Endothelial cell (in vitro differentiated cells): ENCODE measurements around the gene ARID3A. TPM values are rescaled to one million over a fixed set of nuclear protein-coding genes. Genes with fewer than 3 reads are reported as not detected.

Experiments
- DNase-seq: peaks from one replicate; pipeline ENCODE4 v3.0.0; 2021; ENCODE audit warnings: low spot score
- H3K27ac Mint-ChIP-seq: one replicate; pipeline ENCODE4 v1.8.0; 2021; ENCODE audit warnings: mixed read lengths, inconsistent platforms; ENCODE audit not compliant: unreplicated experiment
- H3K27me3 Mint-ChIP-seq: one replicate; pipeline ENCODE4 v1.8.0; 2021; ENCODE audit warnings: mild to moderate bottlenecking, moderate library complexity, mixed read lengths, inconsistent platforms; ENCODE audit not compliant: unreplicated experiment
- H3K36me3 Mint-ChIP-seq: one replicate; pipeline ENCODE4 v1.8.0; 2021; ENCODE audit warnings: mild to moderate bottlenecking, low read depth, mixed read lengths, inconsistent platforms; ENCODE audit not compliant: unreplicated experiment
- H3K4me1 Mint-ChIP-seq: one replicate; pipeline ENCODE4 v1.8.0; 2021; ENCODE audit warnings: mild to moderate bottlenecking, mixed read lengths, inconsistent platforms; ENCODE audit not compliant: unreplicated experiment
- H3K4me3 Mint-ChIP-seq: one replicate; pipeline ENCODE4 v1.8.0; 2021; ENCODE audit warnings: mild to moderate bottlenecking, mixed read lengths, inconsistent platforms; ENCODE audit not compliant: unreplicated experiment
- H3K9me3 Mint-ChIP-seq: one replicate; pipeline ENCODE4 v1.8.0; 2021; ENCODE audit warnings: mixed read lengths, inconsistent platforms; ENCODE audit not compliant: unreplicated experiment
- total RNA-seq: library from RNA; stranded (reverse); fragmentation: NEBNext Ultra II Directional; extraction: Animal tissue kit (Norgen Biotek cat#: 25700); gene quantifications from one replicate; pipeline ENCODE4 v1.2.1, GENCODE V29; 2021; ENCODE audit not compliant: unreplicated experiment
- TF ChIP-seq, protein P1 (sequence below): fragments of 200-600 bp; sonication (generic); IDR thresholded peaks from one replicate; pipeline ENCODE4 v1.5.0; 2021; ENCODE audit warnings: antibody characterized with exemption; ENCODE audit not compliant: unreplicated experiment

Gene ARID3A
- total RNA-seq, 1 donor from 2014 or later, result 108 TPM

DNA sequence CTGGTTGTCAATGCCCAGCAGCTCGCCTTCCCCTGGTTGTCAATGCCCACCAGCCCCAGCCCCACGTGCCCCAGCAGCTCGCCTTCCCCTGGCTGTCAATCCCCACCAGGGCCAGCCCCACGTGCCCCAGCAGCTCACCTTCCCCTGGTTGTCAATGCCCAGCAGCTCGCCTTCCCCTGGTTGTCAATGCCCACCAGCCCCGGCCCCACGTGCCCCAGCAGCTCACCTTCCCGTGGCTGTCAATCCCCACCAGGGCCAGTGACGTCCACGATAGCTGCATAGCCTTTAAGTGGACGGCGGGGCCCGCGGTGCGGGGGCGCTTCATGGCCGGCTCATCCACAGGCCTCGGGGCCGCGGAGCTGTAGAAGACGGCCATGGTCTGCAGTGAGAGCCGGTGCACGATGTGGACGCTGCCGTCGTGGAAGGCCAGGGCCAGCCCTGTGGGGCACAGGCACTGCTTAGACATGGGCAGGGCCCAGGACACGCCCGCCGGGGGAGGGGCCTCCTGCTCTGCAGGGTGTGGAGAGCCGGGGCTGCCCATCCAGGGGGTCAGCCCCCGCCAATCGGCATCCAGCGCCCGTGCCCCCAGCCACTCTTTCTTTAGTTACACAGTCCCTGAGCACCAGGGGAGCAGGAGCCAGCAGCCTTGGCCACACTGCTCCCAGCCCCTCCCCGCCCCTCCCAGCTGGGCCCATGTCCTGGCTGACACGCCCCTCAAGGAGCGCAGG, 46.0 kb upstream of the ARID3A start:
- no peak for DNase-seq
- peaks cover 14% of the 10 kb centered on the region for H3K27me3 Mint-ChIP-seq
- peak overlapping the region; percentile 79 for H3K4me3 Mint-ChIP-seq
- no peak overlapping the region for H3K27ac Mint-ChIP-seq
- H3K36me3 Mint-ChIP-seq, result peaks cover 24% of the 10 kb centered on the region
- H3K9me3 Mint-ChIP-seq, result no peaks in the 10 kb centered on the region
- H3K4me1 Mint-ChIP-seq, result no peaks in the 10 kb centered on the region
- TF ChIP-seq, protein P1, sequence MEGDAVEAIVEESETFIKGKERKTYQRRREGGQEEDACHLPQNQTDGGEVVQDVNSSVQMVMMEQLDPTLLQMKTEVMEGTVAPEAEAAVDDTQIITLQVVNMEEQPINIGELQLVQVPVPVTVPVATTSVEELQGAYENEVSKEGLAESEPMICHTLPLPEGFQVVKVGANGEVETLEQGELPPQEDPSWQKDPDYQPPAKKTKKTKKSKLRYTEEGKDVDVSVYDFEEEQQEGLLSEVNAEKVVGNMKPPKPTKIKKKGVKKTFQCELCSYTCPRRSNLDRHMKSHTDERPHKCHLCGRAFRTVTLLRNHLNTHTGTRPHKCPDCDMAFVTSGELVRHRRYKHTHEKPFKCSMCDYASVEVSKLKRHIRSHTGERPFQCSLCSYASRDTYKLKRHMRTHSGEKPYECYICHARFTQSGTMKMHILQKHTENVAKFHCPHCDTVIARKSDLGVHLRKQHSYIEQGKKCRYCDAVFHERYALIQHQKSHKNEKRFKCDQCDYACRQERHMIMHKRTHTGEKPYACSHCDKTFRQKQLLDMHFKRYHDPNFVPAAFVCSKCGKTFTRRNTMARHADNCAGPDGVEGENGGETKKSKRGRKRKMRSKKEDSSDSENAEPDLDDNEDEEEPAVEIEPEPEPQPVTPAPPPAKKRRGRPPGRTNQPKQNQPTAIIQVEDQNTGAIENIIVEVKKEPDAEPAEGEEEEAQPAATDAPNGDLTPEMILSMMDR, result no peak

DNA sequence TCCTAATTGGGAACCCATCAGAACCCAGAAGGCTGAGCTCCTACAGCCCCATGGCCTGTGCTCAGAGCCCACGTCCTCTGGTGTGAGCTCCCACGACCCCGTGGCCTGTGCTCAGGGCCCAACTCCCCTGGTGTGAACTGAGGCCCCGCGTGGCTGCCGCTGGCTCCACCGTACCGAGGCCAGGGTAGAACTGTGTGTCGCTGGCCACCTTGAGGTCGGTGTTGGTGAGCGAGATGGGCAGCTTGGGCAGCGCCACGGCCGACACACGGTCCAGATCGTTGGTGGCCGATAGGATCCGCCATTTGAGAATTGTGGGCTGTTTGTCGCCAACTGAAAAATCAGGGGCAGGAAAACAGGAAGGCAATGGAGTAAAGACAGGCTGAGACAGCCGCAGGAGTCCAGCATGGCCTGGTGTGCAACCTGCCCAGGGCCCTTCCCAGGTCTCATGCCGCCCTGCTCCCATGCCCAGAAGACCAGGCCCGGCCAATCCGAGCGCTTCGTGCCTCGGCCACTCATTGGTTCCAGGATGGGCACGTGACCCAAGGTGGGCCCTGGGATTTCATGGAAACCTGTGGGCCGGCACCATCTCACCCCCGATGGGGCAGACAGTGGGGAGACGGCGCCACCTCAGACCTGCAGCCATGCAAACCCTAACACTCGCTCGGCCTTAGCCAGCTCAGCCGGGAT, 44.3 kb upstream of the ARID3A start:
- Mint-ChIP-seq H3K27ac (no peak overlapping the region), H3K27me3 (peaks cover 14% of the 10 kb centered on the region)
- DNase-seq, result no peak

DNA sequence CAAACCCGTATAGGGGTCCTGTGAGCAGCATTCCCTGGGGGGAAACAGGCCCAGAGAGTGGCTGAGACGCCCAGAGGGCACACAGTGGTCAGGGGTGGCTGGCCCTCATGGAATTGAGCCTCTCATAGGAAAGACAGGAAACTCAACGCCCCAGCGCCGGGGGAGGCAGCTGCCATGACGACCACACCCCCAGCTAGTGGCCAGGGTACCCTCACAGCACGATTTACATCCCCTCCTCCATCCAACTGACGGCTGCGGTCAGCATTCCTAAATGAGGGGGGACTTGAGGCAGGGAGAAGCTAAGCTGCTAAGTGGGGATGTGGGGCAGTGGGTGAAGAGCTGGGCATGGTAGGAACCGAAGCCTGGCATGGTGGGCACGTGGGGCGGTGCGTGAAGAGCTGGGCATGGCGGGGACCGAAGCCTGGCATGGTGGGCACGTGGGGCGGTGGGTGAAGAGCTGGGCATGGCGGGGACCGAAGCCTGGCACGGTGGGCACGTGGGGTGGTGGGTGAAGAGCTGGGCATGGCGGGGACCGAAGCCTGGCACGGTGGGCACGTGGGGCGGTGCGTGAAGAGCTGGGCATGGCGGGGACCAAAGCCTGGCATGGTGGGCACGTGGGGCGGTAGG, 42.9 kb upstream of the ARID3A start:
- no peak overlapping the region for H3K4me3 Mint-ChIP-seq
- H3K9me3 Mint-ChIP-seq, result no peaks in the 10 kb centered on the region
- H3K27ac Mint-ChIP-seq, result no peak overlapping the region
- DNase-seq, result no peak
- no peaks in the 10 kb centered on the region for H3K4me1 Mint-ChIP-seq
- H3K36me3 Mint-ChIP-seq, result peaks cover 24% of the 10 kb centered on the region
- TF ChIP-seq, protein P1, result no peak
- peaks cover 14% of the 10 kb centered on the region for H3K27me3 Mint-ChIP-seq

More for the DNA sequence above, 44.3 kb upstream of the ARID3A start:
- Mint-ChIP-seq H3K36me3 (peaks cover 20% of the 10 kb centered on the region), H3K4me1 (no peaks in the 10 kb centered on the region), H3K9me3 (no peaks in the 10 kb centered on the region), H3K4me3 (peak overlapping the region; percentile 67)
- TF ChIP-seq, protein P1, result no peak

DNA sequence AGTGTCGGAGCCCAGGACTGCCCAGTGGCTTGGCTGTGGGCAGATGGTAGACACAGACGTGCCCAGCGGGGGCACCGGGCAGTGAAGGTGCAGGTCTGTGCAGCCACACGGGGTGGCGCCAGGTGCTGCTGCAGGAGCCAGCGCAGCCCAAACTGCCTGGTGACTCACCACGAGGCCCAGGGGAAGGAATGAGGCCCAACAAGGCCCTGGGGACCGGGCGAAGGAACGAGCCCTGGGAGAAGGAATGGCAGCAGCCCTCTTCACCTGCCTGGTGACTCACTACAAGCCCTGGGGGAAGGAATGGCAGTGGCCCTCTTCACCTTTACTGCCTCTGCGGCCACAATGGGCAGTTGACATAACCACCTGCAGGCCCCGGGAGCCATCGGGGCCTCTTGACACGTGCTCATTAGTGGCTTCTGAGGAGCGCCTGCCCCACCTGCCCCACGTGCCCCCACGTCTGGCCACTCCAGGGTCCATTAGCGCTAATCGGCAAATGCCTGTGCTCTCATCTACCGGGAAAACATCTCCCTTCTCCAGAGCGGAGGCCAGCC, 42.1 kb upstream of the ARID3A start:
- no peaks in the 10 kb centered on the region for H3K9me3 Mint-ChIP-seq
- no peak overlapping the region for H3K27ac Mint-ChIP-seq
- no peak overlapping the region for H3K4me3 Mint-ChIP-seq
- H3K27me3 Mint-ChIP-seq, result peaks cover 14% of the 10 kb centered on the region
- H3K36me3 Mint-ChIP-seq, result peaks cover 24% of the 10 kb centered on the region
- no peaks in the 10 kb centered on the region for H3K4me1 Mint-ChIP-seq
- no peak for DNase-seq
- TF ChIP-seq, protein P1, result no peak
